Measurements from ENCODE around the gene CELA2A. TPM values are rescaled to one million over a fixed set of nuclear protein-coding genes. Genes with fewer than 3 reads are reported as not detected.
A peak's percentile ranks its signal among the peaks of the same experiment; 100 is the strongest.

The CELA2A gene
- total RNA-seq, 1 experiment from 2014 or later: not detected

DNA sequence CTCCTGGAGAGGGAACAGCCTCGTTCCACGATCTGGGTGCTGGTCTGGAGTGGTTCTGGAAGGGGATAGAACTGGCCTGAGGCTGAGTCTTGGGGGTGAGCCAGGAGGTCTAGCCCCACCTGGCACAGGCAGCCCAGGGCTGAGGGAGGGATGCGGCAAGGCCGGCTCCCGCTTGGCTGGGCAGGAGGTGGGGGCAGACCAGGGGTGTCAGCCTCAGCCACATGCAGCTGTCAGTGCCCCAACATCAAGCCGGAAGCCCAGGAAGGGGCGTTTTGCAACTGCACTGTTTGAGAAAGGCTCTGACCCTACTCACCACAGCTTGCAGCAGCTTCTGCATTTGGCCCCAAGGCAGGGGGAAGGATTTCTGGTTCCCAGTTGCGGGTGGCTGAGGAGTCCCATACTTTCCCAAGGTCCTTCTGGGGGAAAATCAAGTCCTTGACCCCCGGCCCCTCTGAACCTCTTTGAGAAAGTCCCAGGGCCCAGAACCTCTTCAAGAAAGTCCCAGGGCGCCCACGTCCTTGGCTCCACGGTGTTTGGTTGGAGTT is 44.9 kb upstream of the CELA2A start:
- intact Hi-C loops (cut with micrococcal nuclease; ENCODE audit: unreplicated experiment): loop anchor here (5.0 kb wide), 1 partner anchor 89 kb away; no protein-coding TSS in a partner anchor
- BruUV-seq (replicated peaks): no TSS peak
- TF ChIP-seq, protein P1, sequence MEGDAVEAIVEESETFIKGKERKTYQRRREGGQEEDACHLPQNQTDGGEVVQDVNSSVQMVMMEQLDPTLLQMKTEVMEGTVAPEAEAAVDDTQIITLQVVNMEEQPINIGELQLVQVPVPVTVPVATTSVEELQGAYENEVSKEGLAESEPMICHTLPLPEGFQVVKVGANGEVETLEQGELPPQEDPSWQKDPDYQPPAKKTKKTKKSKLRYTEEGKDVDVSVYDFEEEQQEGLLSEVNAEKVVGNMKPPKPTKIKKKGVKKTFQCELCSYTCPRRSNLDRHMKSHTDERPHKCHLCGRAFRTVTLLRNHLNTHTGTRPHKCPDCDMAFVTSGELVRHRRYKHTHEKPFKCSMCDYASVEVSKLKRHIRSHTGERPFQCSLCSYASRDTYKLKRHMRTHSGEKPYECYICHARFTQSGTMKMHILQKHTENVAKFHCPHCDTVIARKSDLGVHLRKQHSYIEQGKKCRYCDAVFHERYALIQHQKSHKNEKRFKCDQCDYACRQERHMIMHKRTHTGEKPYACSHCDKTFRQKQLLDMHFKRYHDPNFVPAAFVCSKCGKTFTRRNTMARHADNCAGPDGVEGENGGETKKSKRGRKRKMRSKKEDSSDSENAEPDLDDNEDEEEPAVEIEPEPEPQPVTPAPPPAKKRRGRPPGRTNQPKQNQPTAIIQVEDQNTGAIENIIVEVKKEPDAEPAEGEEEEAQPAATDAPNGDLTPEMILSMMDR (conservative IDR thresholded peaks at IDR 0.05; ENCODE audit: low read depth, low read length): no peak
- no peak for TF ChIP-seq EZH2 (IDR thresholded peaks at IDR 0.05; ENCODE audit: borderline replicate concordance, low read depth, low read length, poor library complexity, severe bottlenecking)
- no peaks in the 10 kb centered on the region for H3K36me3 ChIP-seq (ENCODE audit: insufficient read depth, low read length, poor library complexity, severe bottlenecking)
- no peaks in the 10 kb centered on the region for H3K9me3 ChIP-seq (ENCODE audit: low read depth, low read length, poor library complexity, severe bottlenecking)
- DNase-seq (ENCODE audit: low spot score): no peak
- no peak overlapping the region for H3K27ac ChIP-seq (ENCODE audit: low read depth, low read length, poor library complexity, severe bottlenecking)
- peak overlapping the region; percentile 96 for H3K4me3 ChIP-seq (ENCODE audit: low read depth, low read length, poor library complexity, severe bottlenecking)
- peaks cover 13% of the 10 kb centered on the region for H3K4me1 ChIP-seq (ENCODE audit: insufficient read depth, low read length, poor library complexity, severe bottlenecking)
- H3K27me3 ChIP-seq (replicated peaks; ENCODE audit: insufficient read depth, low read depth, low read length, poor library complexity): no peaks in the 10 kb centered on the region
- POLR2A ChIA-PET (ENCODE audit: low non-redundant PET): no interaction called here
- CTCF ChIA-PET: no interaction called here

DNA sequence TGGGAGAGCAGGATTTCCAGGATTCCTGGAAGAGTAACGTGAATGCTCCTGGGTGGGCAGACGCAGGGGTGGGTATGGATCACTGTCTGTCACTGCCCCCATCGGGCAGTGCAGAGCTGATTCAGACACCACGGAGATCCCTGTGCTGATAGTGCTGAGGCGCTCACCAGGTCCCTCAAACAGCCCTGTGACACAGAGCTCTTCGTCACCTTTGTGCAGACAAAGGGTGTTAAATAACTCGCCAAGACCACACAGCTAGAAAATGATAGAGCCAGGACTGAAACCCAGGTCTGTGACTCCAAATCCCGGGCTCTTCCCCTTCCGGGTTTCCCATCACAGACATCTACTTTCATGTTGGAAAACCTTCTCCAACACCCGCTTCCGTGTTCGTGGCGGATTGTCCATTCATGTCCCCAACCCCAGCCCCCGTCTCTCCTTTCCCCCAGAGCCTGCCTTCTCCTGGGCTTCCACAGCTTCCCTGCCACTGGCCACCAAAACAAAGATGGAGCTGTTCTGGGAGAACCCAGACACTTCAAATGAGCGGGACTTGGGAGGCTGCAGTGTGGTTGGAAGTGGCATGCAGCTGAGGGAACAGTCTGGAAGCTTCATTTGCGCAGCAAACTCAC is 44.2 kb upstream of the CELA2A start:
- no TSS peak for BruUV-seq (replicated peaks)
- intact Hi-C loops (cut with micrococcal nuclease; ENCODE audit: unreplicated experiment): loop anchor here (5.0 kb wide), 1 partner anchor 90 kb away; no protein-coding TSS in a partner anchor
- Histone ChIP-seq H3K36me3 (ENCODE audit: insufficient read depth, low read length, poor library complexity, severe bottlenecking) (no peaks in the 10 kb centered on the region), H3K9me3 (ENCODE audit: low read depth, low read length, poor library complexity, severe bottlenecking) (no peaks in the 10 kb centered on the region), H3K4me3 (ENCODE audit: low read depth, low read length, poor library complexity, severe bottlenecking) (no peak overlapping the region), H3K27me3 (replicated peaks; ENCODE audit: insufficient read depth, low read depth, low read length, poor library complexity) (no peaks in the 10 kb centered on the region), H3K4me1 (ENCODE audit: insufficient read depth, low read length, poor library complexity, severe bottlenecking) (peaks cover 17% of the 10 kb centered on the region), H3K27ac (ENCODE audit: low read depth, low read length, poor library complexity, severe bottlenecking) (no peak overlapping the region)
- ChIA-PET POLR2A (ENCODE audit: low non-redundant PET) (no interaction called here), CTCF (interaction anchor here (0.7 kb wide), 1 partner anchor 1619 kb away, joined by 4 read pairs; no protein-coding TSS in a partner anchor)
- no peak for DNase-seq (ENCODE audit: low spot score)
- no peak for TF ChIP-seq EZH2 (IDR thresholded peaks at IDR 0.05; ENCODE audit: borderline replicate concordance, low read depth, low read length, poor library complexity, severe bottlenecking)
- TF ChIP-seq, protein P1 (conservative IDR thresholded peaks at IDR 0.05; ENCODE audit: low read depth, low read length): no peak

DNA sequence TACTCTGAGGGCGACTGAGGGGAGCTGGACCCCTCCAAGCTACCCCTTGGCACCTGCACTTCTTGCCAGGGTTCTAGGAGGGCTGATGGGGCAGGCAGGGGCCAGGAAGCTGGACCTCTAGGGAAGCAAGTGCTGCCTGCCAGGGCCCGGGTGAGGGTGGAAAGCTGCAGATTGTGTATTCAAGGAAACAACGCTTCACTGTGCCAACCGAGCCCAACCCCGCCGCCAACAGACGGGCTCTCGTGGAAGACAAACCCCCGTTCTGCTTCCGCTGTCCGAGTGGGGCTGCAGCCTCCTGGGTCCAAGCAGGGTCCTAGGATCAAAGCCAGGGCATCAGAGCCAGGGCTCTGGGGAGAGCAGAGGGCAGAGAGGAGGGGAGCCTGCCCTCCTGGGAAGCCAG is 43.7 kb upstream of the CELA2A start:
- Histone ChIP-seq H3K4me1 (ENCODE audit: insufficient read depth, low read length, poor library complexity, severe bottlenecking) (peaks cover 22% of the 10 kb centered on the region), H3K36me3 (ENCODE audit: insufficient read depth, low read length, poor library complexity, severe bottlenecking) (no peaks in the 10 kb centered on the region), H3K9me3 (ENCODE audit: low read depth, low read length, poor library complexity, severe bottlenecking) (no peaks in the 10 kb centered on the region), H3K27me3 (replicated peaks; ENCODE audit: insufficient read depth, low read depth, low read length, poor library complexity) (no peaks in the 10 kb centered on the region), H3K27ac (ENCODE audit: low read depth, low read length, poor library complexity, severe bottlenecking) (no peak overlapping the region), H3K4me3 (ENCODE audit: low read depth, low read length, poor library complexity, severe bottlenecking) (no peak overlapping the region)
- intact Hi-C loops (cut with micrococcal nuclease; ENCODE audit: unreplicated experiment): loop anchor here (5.0 kb wide), 1 partner anchor 91 kb away; no protein-coding TSS in a partner anchor
- CTCF ChIA-PET: interaction anchor here (0.7 kb wide), 1 partner anchor 1620 kb away, joined by 4 read pairs; no protein-coding TSS in a partner anchor
- no peak for DNase-seq (ENCODE audit: low spot score)
- no peak for TF ChIP-seq EZH2 (IDR thresholded peaks at IDR 0.05; ENCODE audit: borderline replicate concordance, low read depth, low read length, poor library complexity, severe bottlenecking)
- TF ChIP-seq, protein P1 (conservative IDR thresholded peaks at IDR 0.05; ENCODE audit: low read depth, low read length): no peak
- no TSS peak for BruUV-seq (replicated peaks)
- POLR2A ChIA-PET (ENCODE audit: low non-redundant PET): no interaction called here

Measured in A673 (cell line).